Activated CD8-positive, alpha-beta memory T cell treated with anti-CD3 and anti-CD28 coated beads, Interleukin-2, amount 50 U/mL, for 24 hours (primary cell): Measurements from ENCODE around the gene JCHAIN.

Experiments used
- DNase-seq: peaks from one replicate; pipeline ENCODE4 v3.0.0-alpha.2; 2020; ENCODE audit errors: extremely low read depth

Gene JCHAIN

DNA sequence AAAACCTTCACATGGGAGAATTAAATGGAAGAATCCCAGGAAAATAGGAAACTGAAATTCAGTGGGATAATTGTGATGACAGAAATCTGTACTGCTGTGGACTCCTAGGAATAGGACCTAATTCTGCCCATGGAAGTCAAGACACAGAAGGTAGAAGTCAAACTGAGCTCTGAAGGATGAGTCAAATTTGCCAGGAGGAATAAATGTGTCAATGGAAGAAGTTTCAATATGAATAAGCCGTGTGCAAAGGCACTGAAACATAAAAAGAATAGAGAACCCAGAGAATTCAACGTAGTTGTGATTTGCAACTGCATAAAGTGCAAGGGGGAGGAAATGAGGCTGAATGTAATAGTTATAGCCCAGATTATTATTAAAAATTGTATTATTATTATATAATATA lies 26.1 kb downstream of the JCHAIN start:
- no peak for DNase-seq

DNA sequence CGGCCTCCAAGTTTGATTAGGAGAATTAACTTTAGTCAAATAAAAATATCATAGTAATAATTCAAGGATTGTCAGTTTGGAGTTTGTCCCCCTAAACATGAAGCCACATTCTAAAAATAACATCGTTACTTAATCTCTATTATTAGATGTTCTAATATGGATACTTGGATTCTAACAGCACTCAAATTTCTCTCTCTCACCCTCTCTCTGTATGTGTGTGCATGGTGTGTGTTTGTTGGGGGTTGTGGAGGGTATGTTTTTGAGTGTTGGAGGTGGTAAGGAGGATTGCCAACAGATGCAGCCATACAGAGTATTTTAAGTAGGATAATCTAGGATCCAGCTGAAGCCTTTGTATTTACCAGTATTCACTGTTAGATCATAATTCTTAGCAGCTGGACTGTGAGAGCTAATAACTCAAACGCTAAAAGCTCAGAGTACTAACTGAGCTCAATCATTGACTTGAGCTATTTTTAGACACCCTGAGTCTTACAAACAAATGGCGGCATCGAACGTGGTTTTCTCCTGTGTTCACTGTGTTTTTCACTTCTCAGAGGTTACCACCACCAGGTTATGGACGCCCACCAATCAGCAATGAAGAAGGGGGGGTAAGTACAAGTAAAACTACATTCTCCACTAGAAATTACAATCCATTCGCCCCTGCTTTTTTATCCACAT lies 28.9 kb downstream of the JCHAIN start:
- DNase-seq, result no peak

DNA sequence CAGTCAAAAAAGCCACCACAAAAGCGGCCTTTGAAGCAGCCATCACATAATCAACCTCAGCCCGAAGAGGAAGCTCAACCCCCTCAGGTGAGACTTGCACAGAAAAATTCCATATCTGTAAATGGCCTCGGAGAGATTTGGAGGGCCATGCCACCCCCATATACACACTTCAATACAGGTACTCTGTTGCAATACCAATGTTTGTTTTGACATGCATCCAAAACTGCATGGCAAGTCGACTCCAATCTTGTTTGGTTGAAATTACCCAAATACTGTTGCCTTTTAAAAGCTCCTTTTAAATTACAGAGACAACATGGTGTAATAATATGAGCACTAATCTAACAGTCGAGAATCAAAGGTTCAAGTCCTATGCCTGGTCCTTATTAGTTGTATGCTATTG lies 31.8 kb downstream of the JCHAIN start:
- no peak for DNase-seq

DNA sequence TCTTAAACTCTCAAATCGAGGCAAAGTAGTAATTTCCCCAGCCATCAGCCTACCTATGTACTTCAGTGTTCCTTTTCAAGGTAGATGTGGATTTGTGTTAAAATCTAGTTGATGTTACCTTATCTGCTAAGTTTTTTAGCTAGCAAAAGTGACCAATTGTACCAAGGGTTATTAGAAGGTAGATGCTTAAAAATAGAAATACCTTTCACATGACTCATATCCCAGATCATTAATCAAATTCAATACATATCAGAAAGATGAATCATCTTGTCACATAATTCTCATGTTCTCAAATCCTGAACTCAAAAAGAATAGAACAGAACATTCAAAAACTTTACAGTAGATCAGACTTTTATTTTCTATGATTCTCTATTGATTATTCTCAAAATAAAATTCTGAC lies 34.3 kb downstream of the JCHAIN start:
- no peak for DNase-seq

DNA sequence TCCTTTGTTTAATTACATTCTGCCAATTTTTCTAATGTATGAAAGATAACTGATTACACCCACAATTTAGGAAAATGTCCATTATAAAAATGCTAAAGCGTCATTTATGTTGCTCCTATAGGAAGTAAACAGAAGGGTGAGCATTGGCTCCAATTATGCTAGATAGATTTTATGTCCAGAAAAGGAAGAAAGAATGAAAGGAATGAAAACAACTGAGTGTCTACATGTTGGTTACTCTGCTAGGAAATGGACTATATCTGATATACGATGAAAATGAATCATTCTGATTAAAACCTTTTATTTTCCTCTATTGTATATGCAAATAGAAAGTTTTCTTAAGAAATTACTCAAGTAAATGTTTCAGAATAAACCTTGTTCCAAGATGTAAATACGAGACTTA lies 36.1 kb downstream of the JCHAIN start:
- no peak for DNase-seq

DNA sequence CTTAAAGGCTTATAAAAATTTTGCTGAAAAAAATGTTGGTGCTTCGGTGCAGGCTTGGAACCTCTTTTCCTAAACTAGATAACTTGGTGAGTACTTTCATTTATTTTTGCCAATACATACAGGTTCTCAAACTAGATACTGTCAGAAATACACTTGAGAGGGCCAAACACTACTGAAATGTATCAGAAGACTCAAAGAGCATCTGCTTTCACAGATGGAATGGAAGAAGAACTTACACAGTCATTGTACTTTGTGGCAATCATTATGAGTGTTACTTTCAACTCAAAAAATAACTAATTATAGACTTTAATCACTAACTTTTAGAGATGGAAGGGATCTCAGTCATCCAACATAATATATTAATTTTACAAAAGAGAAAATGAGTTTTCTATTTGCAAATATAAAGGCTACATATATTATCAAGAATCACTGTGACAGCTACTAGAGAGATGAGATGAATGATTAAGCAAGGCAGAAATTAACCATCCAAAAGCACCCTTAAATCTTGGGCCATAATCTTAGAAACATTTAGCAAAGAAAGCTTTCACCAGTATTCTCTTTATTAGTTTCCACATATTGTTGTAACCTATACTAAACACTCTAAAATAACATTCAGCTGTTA lies 36.7 kb downstream of the JCHAIN start:
- DNase-seq, result no peak

DNA sequence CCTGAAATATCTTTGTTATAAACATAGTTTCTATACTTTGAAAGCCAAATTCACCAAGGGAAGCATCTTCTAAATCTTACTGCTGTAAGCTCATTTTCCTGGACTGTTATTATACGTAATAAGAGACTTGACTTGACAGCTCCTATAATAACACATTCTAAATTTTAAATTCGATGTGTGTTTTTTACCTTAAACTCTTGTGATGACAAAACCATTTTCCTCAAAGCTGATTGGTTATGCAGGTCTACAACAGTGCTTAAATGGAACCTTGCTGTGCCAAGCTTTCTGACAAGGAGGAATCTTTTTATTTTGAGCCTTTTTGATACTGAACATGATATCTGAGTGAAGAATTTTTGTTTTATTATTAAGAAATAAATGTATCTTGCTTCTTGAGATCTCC lies 37.9 kb downstream of the JCHAIN start, which contains the start of gene ENAM:
Gene ENAM, plus strand, starts transcription at position 301 of the 400 bp plus-strand sequence. CDS start 757 bp downstream, outside the sequence.
- DNase-seq, result no peak

DNA sequence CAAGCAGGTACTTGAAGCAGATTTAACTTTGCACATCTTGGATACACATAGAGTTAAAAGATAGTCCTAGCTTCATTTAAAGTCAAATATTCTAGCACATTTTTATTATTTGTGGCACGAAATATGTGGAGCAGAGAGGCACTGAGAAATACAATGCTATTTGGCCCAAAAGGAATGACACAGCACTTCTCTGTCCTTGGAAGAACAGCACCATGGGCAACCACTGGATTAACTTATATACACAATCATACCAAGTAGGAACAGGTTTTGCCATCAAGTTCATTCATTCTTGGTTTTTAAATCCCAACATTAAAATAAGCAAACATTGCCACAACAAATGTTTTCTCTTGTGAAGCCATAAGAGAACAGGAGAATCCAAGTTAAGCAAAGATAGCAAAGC lies 38.7 kb downstream of the JCHAIN start:
- no peak for DNase-seq

GRCh38 chr4:70624226-70624793 lies 42.0 kb downstream of the JCHAIN start:
- no peak for DNase-seq

- DNase-seq, result no peak
Observed at GRCh38 chr4:70623323-70623722, 43.0 kb downstream of the JCHAIN start.

GRCh38 chr4:70619778-70620177 lies 46.5 kb downstream of the JCHAIN start:
- DNase-seq, result no peak

- no peak for DNase-seq
Observed at GRCh38 chr4:70619288-70619687, 47.0 kb downstream of the JCHAIN start.

DNA sequence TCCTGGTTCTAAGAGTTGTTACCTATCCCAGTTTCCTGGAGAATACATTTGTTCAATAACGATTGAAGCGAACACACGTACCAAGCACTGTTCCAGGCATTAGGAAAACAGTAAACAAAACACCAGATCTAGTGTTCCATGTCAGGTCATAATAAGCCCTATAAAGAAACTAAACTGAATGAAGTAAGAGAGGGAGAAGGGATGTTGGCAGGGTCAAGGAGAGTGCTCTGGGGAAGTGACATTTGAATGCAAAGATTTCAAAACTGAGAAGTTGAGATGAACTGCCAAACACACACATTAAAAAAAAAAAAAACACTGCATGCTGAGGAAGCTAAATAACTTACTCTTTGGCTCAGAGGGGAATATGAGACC lies 52.1 kb downstream of the JCHAIN start:
- no peak for DNase-seq

DNA sequence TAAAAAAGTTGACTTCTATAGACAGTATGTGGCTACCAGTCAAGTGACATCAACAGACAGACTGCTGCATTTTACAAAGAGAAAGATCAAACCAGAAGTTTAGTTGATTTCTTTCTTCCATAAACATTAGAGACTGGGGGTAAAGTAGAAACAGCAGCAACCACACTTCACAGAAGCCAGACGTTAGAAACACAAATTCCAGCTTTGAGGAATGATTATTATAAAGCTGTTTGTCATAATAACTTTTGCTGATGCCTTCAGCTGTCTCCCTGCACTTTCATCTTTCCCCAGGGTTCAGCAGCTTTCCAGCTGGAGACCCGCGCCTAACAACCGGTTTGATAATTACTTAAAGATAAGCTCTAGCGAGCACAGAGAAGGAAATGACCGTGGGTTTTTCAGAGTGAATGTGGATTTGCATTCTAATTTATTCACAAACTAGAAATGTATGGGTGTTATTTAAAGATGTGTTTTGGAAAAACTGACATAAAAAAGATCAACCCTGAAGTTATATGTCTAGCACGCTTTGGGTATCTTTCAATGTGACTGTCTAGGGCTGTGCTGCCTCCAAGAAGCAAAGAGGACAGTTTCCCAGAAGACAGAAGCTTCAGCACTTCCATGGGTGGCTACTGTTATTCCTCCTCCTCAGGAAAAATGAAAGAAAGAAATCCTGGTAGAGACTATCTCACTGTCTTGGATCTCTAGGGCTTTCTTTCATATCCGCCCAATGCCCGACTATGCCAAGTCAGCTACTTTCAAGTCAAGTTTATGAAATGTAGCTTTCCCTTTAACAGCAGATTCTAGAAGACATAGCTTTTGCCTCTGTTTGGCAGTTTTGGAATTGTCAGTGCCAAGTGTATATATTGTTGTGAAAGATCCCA lies 52.8 kb downstream of the JCHAIN start:
- DNase-seq, result no peak

- DNase-seq, result no peak
Observed at GRCh38 chr4:70608324-70608723, 58.0 kb downstream of the JCHAIN start.

GRCh38 chr4:70607334-70607853 lies 58.9 kb downstream of the JCHAIN start:
- DNase-seq, result no peak

- DNase-seq, result no peak
Observed at GRCh38 chr4:70606459-70606858, 59.8 kb downstream of the JCHAIN start.
